Measurements from ENCODE around the gene WDR87. TPM values are rescaled to one million over a fixed set of nuclear protein-coding genes. Genes with fewer than 3 reads are reported as not detected.
"Not testable (repeated sequence)": the region's sequence is repeated elsewhere in the genome, so short reads cannot be mapped to it uniquely, and the experiment has no call there.

Gene WDR87
- total RNA-seq, 1 donor from 2014 or later: not detected

DNA sequence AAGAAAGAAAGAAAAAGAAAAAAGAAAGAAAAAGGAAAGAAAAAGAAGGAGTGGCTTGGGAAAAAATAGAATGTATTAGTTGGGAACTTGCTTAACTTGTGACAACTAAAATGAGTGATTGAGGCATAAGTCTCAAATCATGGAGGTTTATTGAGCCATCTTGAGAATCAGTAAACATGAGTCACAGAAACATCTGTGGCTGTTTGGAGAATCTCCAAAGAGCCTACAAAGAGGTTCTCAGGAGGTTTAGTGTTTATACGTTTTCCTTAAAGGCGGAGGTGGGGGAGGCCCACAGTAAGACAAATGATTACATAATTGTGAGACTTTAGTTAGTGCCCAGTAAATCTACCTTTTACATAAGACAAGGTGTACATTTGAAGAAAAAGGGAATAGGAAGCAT is 38.6 kb downstream of the WDR87 start:
- TF ChIP-seq, protein P1, sequence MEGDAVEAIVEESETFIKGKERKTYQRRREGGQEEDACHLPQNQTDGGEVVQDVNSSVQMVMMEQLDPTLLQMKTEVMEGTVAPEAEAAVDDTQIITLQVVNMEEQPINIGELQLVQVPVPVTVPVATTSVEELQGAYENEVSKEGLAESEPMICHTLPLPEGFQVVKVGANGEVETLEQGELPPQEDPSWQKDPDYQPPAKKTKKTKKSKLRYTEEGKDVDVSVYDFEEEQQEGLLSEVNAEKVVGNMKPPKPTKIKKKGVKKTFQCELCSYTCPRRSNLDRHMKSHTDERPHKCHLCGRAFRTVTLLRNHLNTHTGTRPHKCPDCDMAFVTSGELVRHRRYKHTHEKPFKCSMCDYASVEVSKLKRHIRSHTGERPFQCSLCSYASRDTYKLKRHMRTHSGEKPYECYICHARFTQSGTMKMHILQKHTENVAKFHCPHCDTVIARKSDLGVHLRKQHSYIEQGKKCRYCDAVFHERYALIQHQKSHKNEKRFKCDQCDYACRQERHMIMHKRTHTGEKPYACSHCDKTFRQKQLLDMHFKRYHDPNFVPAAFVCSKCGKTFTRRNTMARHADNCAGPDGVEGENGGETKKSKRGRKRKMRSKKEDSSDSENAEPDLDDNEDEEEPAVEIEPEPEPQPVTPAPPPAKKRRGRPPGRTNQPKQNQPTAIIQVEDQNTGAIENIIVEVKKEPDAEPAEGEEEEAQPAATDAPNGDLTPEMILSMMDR (IDR thresholded peaks at IDR 0.05; ENCODE audit: unreplicated experiment): no peak
- Mint-ChIP-seq H3K4me3 (ENCODE audit: low read depth) (no peak overlapping the region), H3K4me1 (ENCODE audit: low read depth) (peaks cover 7% of the 10 kb centered on the region), H3K9me3 (ENCODE audit: low read depth) (peaks cover 8% of the 10 kb centered on the region), H3K36me3 (ENCODE audit: insufficient read depth) (no peaks in the 10 kb centered on the region), H3K27me3 (no peaks in the 10 kb centered on the region), H3K27ac (peak overlapping the region; percentile 25)
- no peak for DNase-seq (ENCODE audit: low spot score, unreplicated experiment)

DNA sequence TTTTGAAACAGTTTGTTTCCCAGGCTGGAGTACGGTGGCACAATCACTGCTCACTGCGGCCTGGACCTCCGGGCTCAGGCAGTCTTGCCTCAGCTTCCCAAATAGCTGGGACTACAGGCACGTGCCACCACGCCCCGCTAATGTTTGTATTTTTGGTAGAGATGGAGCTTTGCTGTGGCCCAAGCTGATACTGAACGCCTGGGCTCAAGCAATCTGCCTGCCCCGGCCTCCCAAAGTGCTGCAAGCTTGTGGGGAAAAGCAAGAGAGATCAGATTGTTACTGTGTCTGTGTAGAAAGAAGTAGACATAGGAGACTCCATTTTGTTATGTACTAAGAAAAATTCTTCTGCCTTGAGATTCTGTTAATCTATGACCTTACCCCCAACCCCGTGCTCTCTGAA is 40.5 kb downstream of the WDR87 start:
- H3K9me3 Mint-ChIP-seq (ENCODE audit: low read depth); H3K36me3 Mint-ChIP-seq (ENCODE audit: insufficient read depth); H3K27ac Mint-ChIP-seq; H3K4me3 Mint-ChIP-seq (ENCODE audit: low read depth); H3K4me1 Mint-ChIP-seq (ENCODE audit: low read depth); DNase-seq (ENCODE audit: low spot score, unreplicated experiment); H3K27me3 Mint-ChIP-seq: not testable (repeated sequence)

DNA sequence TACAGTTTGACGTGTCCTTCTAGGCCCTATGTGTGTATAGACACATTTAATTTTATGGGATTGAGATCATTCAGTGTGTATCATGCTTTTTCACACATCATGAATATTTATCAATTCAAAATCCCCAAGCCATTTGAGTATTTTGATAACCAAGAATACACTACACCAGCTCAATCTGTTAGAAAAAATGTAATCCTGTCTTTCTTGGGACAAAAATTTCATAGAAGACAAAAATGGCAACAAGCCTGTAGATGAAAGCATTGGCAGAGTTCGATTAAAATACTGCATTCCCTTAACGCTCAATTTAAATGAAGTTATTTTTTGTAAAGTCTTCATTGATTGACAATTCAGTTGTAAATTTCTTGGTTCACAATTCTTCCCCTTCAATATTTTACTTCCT is 41.9 kb downstream of the WDR87 start:
- H3K36me3 Mint-ChIP-seq (ENCODE audit: insufficient read depth): no peaks in the 10 kb centered on the region
- H3K9me3 Mint-ChIP-seq (ENCODE audit: low read depth): peaks cover under 1% of the 10 kb centered on the region
- no peak overlapping the region for H3K4me3 Mint-ChIP-seq (ENCODE audit: low read depth)
- DNase-seq (ENCODE audit: low spot score, unreplicated experiment): no peak
- H3K27me3 Mint-ChIP-seq: no peaks in the 10 kb centered on the region
- peaks cover 7% of the 10 kb centered on the region for H3K4me1 Mint-ChIP-seq (ENCODE audit: low read depth)
- TF ChIP-seq, protein P1 (IDR thresholded peaks at IDR 0.05; ENCODE audit: unreplicated experiment): no peak
- no peak overlapping the region for H3K27ac Mint-ChIP-seq

DNA sequence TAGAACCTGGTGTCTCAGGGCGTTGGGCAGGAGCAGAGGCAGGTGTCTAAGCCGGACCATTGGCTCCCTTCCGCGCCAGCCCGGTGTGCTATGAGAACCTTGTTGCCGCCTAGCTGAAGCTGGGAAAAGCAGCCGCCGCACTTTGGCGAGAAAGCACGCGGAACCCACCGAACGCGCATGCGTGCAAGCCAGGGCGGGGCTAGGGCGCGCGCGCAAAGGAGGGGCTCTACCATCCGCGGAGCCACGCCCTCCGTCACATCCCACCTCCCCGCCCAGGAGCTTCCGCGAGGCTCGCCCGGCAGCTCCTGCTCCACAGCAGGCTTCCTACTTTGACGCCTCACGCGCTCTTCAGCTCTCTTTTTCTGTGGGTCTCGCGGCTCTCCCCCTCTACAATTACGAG is 51.3 kb downstream of the WDR87 start:
- Mint-ChIP-seq H3K27me3 (no peaks in the 10 kb centered on the region), H3K9me3 (ENCODE audit: low read depth) (no peaks in the 10 kb centered on the region), H3K4me3 (ENCODE audit: low read depth) (no peak overlapping the region), H3K4me1 (ENCODE audit: low read depth) (no peaks in the 10 kb centered on the region), H3K27ac (no peak overlapping the region), H3K36me3 (ENCODE audit: insufficient read depth) (no peaks in the 10 kb centered on the region)
- TF ChIP-seq, protein P1 (IDR thresholded peaks at IDR 0.05; ENCODE audit: unreplicated experiment): no peak
- DNase-seq (ENCODE audit: low spot score, unreplicated experiment): no peak

DNA sequence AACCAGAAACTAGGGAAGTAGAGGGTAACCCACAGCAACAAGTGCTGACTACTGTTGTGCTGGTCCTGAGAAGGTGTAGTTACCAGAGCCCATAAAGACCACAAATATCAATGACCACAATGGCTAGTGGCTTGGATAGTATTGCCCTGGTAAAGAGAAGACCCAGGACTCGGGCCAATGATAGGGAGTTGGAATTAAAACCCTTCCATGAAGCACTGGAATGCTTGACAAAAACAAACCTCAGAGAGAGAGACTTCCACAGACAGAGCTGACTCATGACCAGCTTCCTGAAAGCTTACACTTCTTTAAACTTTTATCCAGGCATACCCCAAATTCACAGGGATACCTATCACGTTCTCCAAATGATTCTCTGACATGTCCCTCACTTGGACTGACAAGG is 60.5 kb downstream of the WDR87 start:
- no peak overlapping the region for H3K4me3 Mint-ChIP-seq (ENCODE audit: low read depth)
- H3K27ac Mint-ChIP-seq: no peak overlapping the region
- TF ChIP-seq, protein P1 (IDR thresholded peaks at IDR 0.05; ENCODE audit: unreplicated experiment): no peak
- H3K27me3 Mint-ChIP-seq: no peaks in the 10 kb centered on the region
- DNase-seq (ENCODE audit: low spot score, unreplicated experiment): no peak
- no peaks in the 10 kb centered on the region for H3K4me1 Mint-ChIP-seq (ENCODE audit: low read depth)
- peaks cover 3% of the 10 kb centered on the region for H3K9me3 Mint-ChIP-seq (ENCODE audit: low read depth)
- H3K36me3 Mint-ChIP-seq (ENCODE audit: insufficient read depth): no peaks in the 10 kb centered on the region

Other genes with a start within 250 kb of the WDR87 start
- gene ZNF607, start 186.8 kb downstream of the WDR87 start, total RNA-seq: 22.7 and 28.9 TPM in 2 replicates
- gene ZNF573, start 127.0 kb downstream of the WDR87 start, total RNA-seq: 12.7 and 17.1 TPM in 2 replicates
- gene SIPA1L3, start 614 bp upstream of the WDR87 start, total RNA-seq: 126 and 132 TPM in 2 replicates

All from progenitor cell of endocrine pancreas (in vitro differentiated cells).